Skin epidermis (tissue), 12 donors: ENCODE data around the gene MBNL2.
"Not testable (repeated sequence)": the region's sequence is repeated elsewhere in the genome, so short reads cannot be mapped to it uniquely, and the experiment has no call there.

Experiments
- H3K27ac ChIP-seq, 21 experiments: fragments of 200-600 bp; sonication (generic) in 11 of 21; one replicate each; pipeline ENCODE4 v1.5.0; 2020; ENCODE audit warnings: mild to moderate bottlenecking in 3 of 21, inconsistent platforms in 2 of 21, moderate library complexity in 2 of 21
- H3K4me3 ChIP-seq, 7 experiments: fragments of 200-600 bp; sonication (generic) in 2 of 7; one replicate each; pipeline ENCODE4 v1.5.0; 2020; ENCODE audit warnings: inconsistent platforms in 2 of 7, mild to moderate bottlenecking in 2 of 7, moderate library complexity in 1 of 7

The MBNL2 gene

GRCh38 chr13:97205982-97206381 lies 16.2 kb upstream of the MBNL2 start:
- Histone ChIP-seq H3K27ac (no peak overlapping the region), H3K4me3 (no peak overlapping the region)

DNA sequence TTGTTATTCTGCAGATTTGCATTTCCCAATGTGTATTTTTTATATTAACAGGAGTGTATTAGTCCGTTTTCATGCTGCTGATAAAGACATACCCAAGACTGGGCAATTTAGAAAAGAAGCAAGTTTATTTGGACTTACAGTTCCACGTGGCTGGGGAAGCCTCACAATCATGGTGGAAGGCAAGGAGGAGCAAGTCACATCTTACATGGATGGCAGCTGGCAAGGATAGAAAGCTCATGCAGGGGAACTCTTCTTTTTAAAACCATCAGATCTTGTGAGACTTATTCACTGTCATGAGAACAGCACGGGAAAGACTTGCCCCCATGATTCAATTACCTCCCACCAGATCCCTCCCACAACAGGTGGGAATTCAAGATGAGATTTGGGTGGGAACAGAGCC lies 14.9 kb upstream of the MBNL2 start:
- H3K4me3 ChIP-seq, H3K27ac ChIP-seq: not testable (repeated sequence)

GRCh38 chr13:97211300-97211699 lies 10.8 kb upstream of the MBNL2 start:
- Histone ChIP-seq H3K27ac (no peak overlapping the region), H3K4me3 (no peak overlapping the region)

DNA sequence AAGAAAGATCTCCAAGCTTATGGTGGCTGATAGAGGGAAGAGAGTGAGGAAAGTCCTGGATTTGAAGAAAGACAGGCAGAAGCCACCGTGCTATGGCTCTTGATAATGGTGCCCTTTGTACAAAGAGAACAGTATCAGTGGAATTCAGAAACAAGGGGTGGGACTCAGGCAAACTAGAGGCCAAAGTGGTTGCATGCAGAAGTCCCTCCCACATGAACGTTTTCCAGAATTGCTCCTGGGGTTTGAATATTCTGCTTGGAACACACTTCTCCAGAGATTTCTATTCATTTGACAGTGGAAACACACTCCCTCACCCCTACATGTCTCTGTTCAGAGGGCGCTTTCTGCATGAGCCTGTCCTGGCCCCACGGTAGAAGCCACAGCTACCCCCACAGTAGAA lies 10.1 kb upstream of the MBNL2 start:
- H3K4me3 ChIP-seq, result no peak overlapping the region

DNA sequence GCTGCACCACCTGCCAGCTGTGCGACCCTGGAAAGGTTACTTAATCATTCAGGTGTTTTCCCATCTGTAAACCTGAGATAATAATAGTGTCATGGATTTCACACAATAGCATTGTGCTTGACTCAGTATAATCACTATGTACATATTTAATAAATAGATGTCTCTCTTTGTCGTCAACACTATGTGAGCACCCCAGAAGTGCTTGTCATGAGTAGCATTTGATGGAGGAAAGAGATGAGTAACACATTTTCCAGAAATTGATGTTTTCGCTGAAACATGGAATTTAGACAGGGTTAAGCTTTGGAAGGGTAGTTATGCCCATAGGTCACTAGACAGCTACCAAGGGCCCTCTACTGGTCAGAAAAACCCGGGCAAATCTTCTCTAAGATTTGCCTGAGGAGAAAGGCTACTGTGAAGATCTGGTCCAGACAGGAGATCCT lies 9.5 kb upstream of the MBNL2 start:
- Histone ChIP-seq H3K27ac (peak overlapping the region in 1 of 21 experiments; percentile 14), H3K4me3 (no peak overlapping the region)

More for the DNA sequence above, 10.1 kb upstream of the MBNL2 start:
- H3K27ac ChIP-seq, result peak overlapping the region in 1 of 21 experiments; percentile 14

- H3K4me3 ChIP-seq, result no peak overlapping the region
- peak overlapping the region in 2 of 21 experiments; percentile 8 to 35 for H3K27ac ChIP-seq
Observed at GRCh38 chr13:97214921-97215320, 7.2 kb upstream of the MBNL2 start.

DNA sequence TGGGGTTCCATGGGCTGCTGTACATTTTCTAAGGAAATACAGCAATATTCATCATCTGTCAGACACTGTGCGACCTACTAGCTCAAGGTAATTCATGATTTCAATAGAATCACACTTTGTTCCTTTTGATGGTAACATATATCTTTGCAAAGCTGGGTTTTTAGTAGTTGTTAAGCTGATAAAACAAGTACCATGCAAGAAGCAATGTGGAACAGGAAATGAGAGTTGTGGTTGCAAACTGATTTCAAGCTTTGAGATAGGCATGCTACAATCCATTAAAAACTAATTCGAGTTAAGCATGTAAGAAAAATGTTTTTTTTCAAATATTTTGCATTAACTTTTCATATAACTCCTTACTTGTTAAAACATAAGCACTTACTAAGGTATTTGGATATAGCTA lies 6.8 kb upstream of the MBNL2 start:
- no peak overlapping the region for H3K4me3 ChIP-seq
- peak overlapping the region in 2 of 21 experiments; percentile 8 to 35 for H3K27ac ChIP-seq

DNA sequence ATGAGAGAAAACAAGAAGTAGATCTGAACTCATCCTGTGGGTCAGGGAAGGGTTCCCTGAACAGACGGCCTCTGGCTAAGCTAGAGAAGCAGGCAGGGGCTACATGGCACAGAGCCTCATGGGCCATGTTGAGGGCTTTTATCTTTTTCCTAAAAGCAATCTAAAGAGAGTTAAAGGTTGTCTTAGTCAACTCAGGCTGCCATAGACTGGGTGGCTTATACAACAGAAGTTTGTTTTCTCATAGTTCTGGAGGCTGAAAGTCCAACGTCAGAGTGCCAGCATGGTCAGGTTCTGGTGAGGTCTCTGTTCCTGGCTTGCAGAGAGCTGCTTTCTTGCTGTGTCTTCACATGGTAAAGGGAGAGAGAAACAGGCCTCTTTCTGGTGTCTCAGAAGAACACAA lies 2.9 kb upstream of the MBNL2 start:
- H3K27ac ChIP-seq, result peak overlapping the region in 3 of 21 experiments; percentile 12 to 34 (median 18)
- H3K4me3 ChIP-seq, result no peak overlapping the region

GRCh38 chr13:97220151-97220900 lies 1.8 kb upstream of the MBNL2 start:
- Histone ChIP-seq H3K4me3 (no peak overlapping the region), H3K27ac (peak overlapping the region in 12 of 21 experiments; percentile 6 to 71 (median 31))

DNA sequence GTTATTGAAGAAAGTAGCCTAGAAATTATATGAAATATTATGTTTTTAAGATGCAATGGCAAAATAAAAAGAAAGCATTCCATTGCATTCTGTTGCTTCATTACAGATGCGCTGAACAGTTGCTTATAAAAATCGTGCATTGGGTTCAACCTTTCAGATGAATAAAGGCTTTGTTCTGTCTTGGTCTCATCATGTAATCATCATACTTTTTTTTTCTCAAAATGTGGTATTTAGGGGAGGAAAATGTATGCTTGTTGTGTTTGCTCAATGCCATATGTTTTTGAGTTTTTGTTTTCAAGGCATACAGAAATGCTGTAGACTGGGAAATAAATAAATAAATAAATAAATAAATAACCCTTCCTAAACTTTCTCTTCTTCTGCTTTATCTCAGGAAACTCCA lies 1.1 kb upstream of the MBNL2 start:
- peak overlapping the region in 7 of 21 experiments; percentile 11 to 91 (median 77) for H3K27ac ChIP-seq

GRCh38 chr13:97221466-97221865 lies 667 bp upstream of the MBNL2 start:
- Histone ChIP-seq H3K27ac (peak overlapping the region in 17 of 21 experiments; percentile 11 to 94 (median 85)), H3K4me3 (peak overlapping the region in 2 of 7 experiments; percentile 49 to 61)

More for the DNA sequence above, 1.1 kb upstream of the MBNL2 start:
- H3K4me3 ChIP-seq, result no peak overlapping the region

GRCh38 chr13:97223037-97223710 lies 1.0 kb downstream of the MBNL2 start:
- Histone ChIP-seq H3K4me3 (peak overlapping the region; percentile 47 to 62 (median 59)), H3K27ac (peak overlapping the region; percentile 2 to 94 (median 84))

DNA sequence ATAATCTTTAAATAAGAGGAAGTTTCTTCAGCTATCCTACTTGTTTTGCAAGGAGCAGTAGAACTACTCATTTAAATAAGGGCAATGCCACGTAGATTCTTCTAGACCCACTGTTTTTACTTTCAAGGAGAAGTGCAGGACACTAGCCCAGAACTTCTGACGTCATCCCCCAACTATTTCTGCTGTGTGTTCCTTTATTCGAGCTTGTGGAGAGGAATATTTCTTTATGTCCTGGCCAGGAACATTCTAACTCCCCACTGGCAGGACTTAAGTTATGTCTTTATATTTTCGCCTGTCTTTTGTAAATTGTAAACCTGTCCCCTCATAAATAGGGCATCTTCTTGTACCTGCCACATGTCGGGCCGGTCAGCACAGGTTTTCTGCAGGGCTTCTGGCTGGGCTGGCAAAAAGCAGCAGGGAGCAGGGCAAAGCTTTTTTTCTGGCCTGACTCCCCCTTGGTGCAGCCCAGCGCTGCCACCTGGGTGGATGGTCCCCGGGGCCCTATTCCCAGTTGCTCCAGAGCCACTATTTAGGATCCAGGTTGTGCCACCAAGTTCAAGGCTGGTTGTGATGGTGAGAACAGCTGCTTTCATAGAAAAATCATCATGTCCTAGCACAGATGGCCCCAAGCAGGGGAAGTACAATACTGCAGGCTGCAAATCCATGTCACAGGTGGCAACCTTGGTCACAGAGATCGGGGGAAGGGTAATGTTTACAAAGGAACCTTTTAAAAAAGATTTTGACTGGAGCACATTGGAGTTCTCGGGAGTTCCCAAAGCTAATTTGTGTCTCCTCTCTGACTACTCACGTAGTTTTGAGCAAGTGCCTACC lies 1.8 kb downstream of the MBNL2 start:
- Histone ChIP-seq H3K4me3 (peak overlapping the region; percentile 47 to 62 (median 59)), H3K27ac (peak overlapping the region; percentile 48 to 94 (median 84))

DNA sequence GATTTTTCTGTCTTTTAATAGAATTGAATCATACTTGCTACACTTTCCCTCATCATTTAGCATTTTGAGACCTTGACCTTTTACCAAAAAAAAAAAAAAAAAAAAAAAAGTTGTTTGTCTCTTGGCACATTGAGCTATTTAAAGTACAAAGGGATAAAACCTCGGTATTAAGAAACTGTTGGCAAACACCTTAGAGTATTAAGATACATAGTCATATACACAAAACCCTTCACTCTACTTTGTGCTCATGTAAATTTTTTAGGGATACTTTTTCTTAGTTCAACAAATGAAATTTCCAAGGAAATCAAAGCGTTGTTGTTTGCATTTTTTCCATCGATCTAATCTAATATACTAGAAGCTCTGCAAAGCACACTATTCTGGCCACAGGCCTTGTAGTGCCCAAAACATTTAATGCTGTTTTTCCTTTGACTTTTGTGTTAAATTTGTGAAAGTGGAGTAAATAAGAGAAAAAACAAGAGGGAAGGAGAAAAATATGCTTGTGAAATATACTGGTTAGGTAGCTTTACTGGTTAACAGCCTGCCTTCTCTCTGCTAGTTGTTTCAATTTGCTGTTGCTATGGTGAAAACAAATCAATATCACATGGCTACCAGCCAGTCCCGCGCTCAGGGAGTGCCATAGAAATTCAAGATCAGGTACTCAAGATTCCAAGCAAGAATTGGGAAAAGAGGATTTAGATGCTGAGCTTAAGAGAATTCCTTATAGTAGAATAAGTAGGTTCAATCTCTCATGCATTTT lies 2.6 kb downstream of the MBNL2 start:
- peak overlapping the region; percentile 48 to 94 (median 84) for H3K27ac ChIP-seq
- peak overlapping the region; percentile 47 to 62 (median 59) for H3K4me3 ChIP-seq

GRCh38 chr13:97225533-97225932 lies 3.4 kb downstream of the MBNL2 start:
- H3K27ac ChIP-seq, result peak overlapping the region in 18 of 21 experiments; percentile 9 to 94 (median 84)

DNA sequence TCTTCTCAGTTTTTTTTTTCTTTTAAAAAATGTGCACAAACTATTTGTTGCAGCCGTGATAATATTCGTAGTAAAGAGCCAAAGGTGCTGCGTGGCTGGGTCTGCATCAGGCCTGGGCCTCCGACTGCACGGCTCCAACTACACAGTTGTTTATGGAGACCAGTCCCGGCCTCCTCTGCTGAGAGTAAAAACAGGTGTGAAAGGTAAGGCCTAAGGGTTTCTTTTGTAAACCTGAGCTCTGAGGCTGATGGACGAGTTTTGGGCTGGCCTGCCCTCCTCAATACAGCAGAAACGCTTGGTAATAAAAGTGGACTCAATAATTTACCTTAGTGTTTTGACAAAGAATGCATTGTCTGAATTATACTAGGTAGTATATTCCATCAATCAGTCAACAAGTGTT lies 3.9 kb downstream of the MBNL2 start:
- Histone ChIP-seq H3K27ac (peak overlapping the region in 17 of 21 experiments; percentile 9 to 94 (median 85)), H3K4me3 (peak overlapping the region in 5 of 7 experiments; percentile 10 to 61 (median 57))

More at GRCh38 chr13:97225533-97225932, 3.4 kb downstream of the MBNL2 start:
- peak overlapping the region in 5 of 7 experiments; percentile 10 to 61 (median 57) for H3K4me3 ChIP-seq

- peak overlapping the region in 9 of 21 experiments; percentile 8 to 92 (median 85) for H3K27ac ChIP-seq
- no peak overlapping the region for H3K4me3 ChIP-seq
Observed at GRCh38 chr13:97226788-97227627, 4.9 kb downstream of the MBNL2 start.
